ENCODE results near the gene ADCY1. TPM values are rescaled to one million over a fixed set of nuclear protein-coding genes. Genes with fewer than 3 reads are reported as not detected.

Gene ADCY1
- total RNA-seq, 4 donors from 2014 or later, result 0.34 to 1.9 (median 0.37) TPM

GRCh38 chr7:45663965-45664633 is 89.9 kb downstream of the ADCY1 start:
- Histone ChIP-seq H3K4me1 (no peaks in the 10 kb centered on the region), H3K27me3 (no peaks in the 10 kb centered on the region), H3K4me3 (no peak overlapping the region), H3K36me3 (no peaks in the 10 kb centered on the region), H3K27ac (no peak overlapping the region), H3K9me3 (no peaks in the 10 kb centered on the region)
- TF ChIP-seq CTCF (IDR thresholded peaks at IDR 0.05) (no peak), POLR2A (IDR thresholded peaks at IDR 0.05) (no peak)
- intact Hi-C loops (cut with DNase I), result no loop called here
- no peak for DNase-seq
- 73 to 84% methylated on average over 5 to 9 of the region's 9 CpGs for WGBS, 2 donors

GRCh38 chr7:45665172-45665571 is 91.0 kb downstream of the ADCY1 start:
- H3K4me3 ChIP-seq, result no peak overlapping the region
- TF ChIP-seq POLR2A (IDR thresholded peaks at IDR 0.05) (no peak), CTCF (IDR thresholded peaks at IDR 0.05) (no peak)
- WGBS, 2 donors, result 75 to 83% methylated on average over 7 of the region's 7 CpGs
- no peaks in the 10 kb centered on the region for H3K27me3 ChIP-seq
- no peak for DNase-seq
- H3K36me3 ChIP-seq, result no peaks in the 10 kb centered on the region
- no peaks in the 10 kb centered on the region for H3K4me1 ChIP-seq
- intact Hi-C loops (cut with DNase I), result no loop called here
- no peaks in the 10 kb centered on the region for H3K9me3 ChIP-seq
- no peak overlapping the region for H3K27ac ChIP-seq

- Histone ChIP-seq H3K9me3 (no peaks in the 10 kb centered on the region), H3K27ac (no peak overlapping the region), H3K36me3 (no peaks in the 10 kb centered on the region), H3K4me1 (no peaks in the 10 kb centered on the region), H3K27me3 (no peaks in the 10 kb centered on the region), H3K4me3 (no peak overlapping the region)
- TF ChIP-seq CTCF (IDR thresholded peaks at IDR 0.05), result no peak
- no peak for TF ChIP-seq POLR2A (IDR thresholded peaks at IDR 0.05)
- WGBS, 2 donors, result 68 to 92% methylated on average over 2 to 5 of the region's 7 CpGs
- DNase-seq, result no peak
- intact Hi-C loops (cut with DNase I), result no loop called here
Observed at GRCh38 chr7:45670227-45670626, 96.1 kb downstream of the ADCY1 start.

- no peaks in the 10 kb centered on the region for H3K27me3 ChIP-seq
- no peaks in the 10 kb centered on the region for H3K9me3 ChIP-seq
- H3K4me1 ChIP-seq, result no peaks in the 10 kb centered on the region
- no peak overlapping the region for H3K4me3 ChIP-seq
- H3K27ac ChIP-seq, result no peak overlapping the region
- DNase-seq, result no peak
- WGBS, 2 donors, result 83 to 100% methylated on average over 2 of the region's 6 CpGs
- no peak for TF ChIP-seq POLR2A (IDR thresholded peaks at IDR 0.05)
- TF ChIP-seq CTCF (IDR thresholded peaks at IDR 0.05), result no peak
- H3K36me3 ChIP-seq, result no peaks in the 10 kb centered on the region
- intact Hi-C loops (cut with DNase I), result no loop called here
Observed at GRCh38 chr7:45670717-45671116, 96.5 kb downstream of the ADCY1 start.

GRCh38 chr7:45677311-45677900 is 103.2 kb downstream of the ADCY1 start:
- H3K27ac ChIP-seq, result no peak overlapping the region
- TF ChIP-seq CTCF (IDR thresholded peaks at IDR 0.05) (no peak), POLR2A (IDR thresholded peaks at IDR 0.05) (no peak)
- DNase-seq, result no peak
- intact Hi-C loops (cut with DNase I), result no loop called here
- 75 to 76% methylated on average over 7 of the region's 9 CpGs for WGBS, 2 donors
- H3K9me3 ChIP-seq, result no peaks in the 10 kb centered on the region
- H3K4me1 ChIP-seq, result no peaks in the 10 kb centered on the region
- no peak overlapping the region for H3K4me3 ChIP-seq
- H3K27me3 ChIP-seq, result no peaks in the 10 kb centered on the region
- no peaks in the 10 kb centered on the region for H3K36me3 ChIP-seq

Measured in esophagus squamous epithelium (tissue), 5 donors.